ENCODE measurements around the gene UCHL5. TPM values are rescaled to one million over a fixed set of nuclear protein-coding genes. Genes with fewer than 3 reads are reported as not detected.

The UCHL5 gene
- total RNA-seq, 1 donor from 2014 or later = 26.0 TPM

DNA sequence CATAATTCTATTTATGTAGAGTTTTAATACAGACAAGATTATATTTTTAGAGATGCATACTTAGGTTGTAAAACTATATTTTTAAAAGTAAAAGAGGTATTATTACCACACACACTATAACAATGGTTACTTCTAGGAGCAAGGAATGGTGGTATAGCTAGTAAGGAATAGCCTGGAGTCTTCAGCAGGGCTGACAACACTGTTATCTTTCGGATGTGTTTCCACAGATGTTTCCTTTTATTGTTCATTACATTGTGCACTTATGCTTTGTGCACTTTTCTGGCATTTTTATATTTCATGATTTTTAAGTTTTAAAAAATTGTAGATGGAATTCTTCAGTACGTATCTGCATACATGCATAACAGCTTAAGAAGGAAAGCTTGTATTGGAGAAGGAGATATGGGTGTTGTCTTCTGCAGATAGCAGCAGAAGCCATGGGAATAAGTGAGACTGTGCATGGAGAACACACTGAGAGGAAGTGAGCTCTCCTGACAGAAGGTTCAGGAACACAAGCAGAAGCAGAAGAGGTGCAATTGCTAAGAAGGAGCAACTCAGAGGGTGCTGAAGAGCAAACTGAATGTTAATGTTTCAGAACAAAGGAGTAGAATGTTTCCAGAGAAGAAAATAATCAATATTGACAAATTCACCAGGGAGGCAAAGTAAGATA lies 91.8 kb downstream of the UCHL5 start:
- H3K4me3 ChIP-seq = no peak overlapping the region
- no peak for DNase-seq
- intact Hi-C loops (cut with DNase I) = no loop called here
- H3K27ac ChIP-seq = no peak overlapping the region
- no peaks in the 10 kb centered on the region for H3K9me3 ChIP-seq
- no peak for ATAC-seq
- H3K4me1 ChIP-seq = no peaks in the 10 kb centered on the region
- no peaks in the 10 kb centered on the region for H3K36me3 ChIP-seq
- H3K27me3 ChIP-seq (ENCODE audit: low read depth) = no peaks in the 10 kb centered on the region
- TF ChIP-seq CTCF (IDR thresholded peaks at IDR 0.05) = no peak

- no peaks in the 10 kb centered on the region for H3K4me1 ChIP-seq
- no peak for TF ChIP-seq CTCF (IDR thresholded peaks at IDR 0.05)
- no peak overlapping the region for H3K27ac ChIP-seq
- no peaks in the 10 kb centered on the region for H3K9me3 ChIP-seq
- DNase-seq = no peak
- no peaks in the 10 kb centered on the region for H3K27me3 ChIP-seq (ENCODE audit: low read depth)
- no peak overlapping the region for H3K4me3 ChIP-seq
- no peaks in the 10 kb centered on the region for H3K36me3 ChIP-seq
- intact Hi-C loops (cut with DNase I) = no loop called here
- no peak for ATAC-seq
Measured at GRCh38 chr1:192966073-192966472, 93.1 kb downstream of the UCHL5 start.

GRCh38 chr1:192962901-192963300 lies 96.3 kb downstream of the UCHL5 start:
- intact Hi-C loops (cut with DNase I) = no loop called here

More at GRCh38 chr1:192962901-192963300, 96.3 kb downstream of the UCHL5 start:
- no peaks in the 10 kb centered on the region for H3K36me3 ChIP-seq
- DNase-seq (no peak), ATAC-seq (no peak)
- no peaks in the 10 kb centered on the region for H3K9me3 ChIP-seq
- TF ChIP-seq CTCF (IDR thresholded peaks at IDR 0.05) = no peak
- no peak overlapping the region for H3K4me3 ChIP-seq
- no peaks in the 10 kb centered on the region for H3K4me1 ChIP-seq
- no peaks in the 10 kb centered on the region for H3K27me3 ChIP-seq (ENCODE audit: low read depth)
- H3K27ac ChIP-seq = no peak overlapping the region

Other genes with a start within 250 kb of the UCHL5 start
- 70.7 TPM for gene RO60, start 252 bp upstream of the UCHL5 start, total RNA-seq
- gene GLRX2, start 46.1 kb upstream of the UCHL5 start, total RNA-seq = 25.2 TPM
- 59.8 TPM for gene CDC73, start 62.7 kb upstream of the UCHL5 start, total RNA-seq
- 3.8 TPM for gene B3GALT2, start 127.3 kb upstream of the UCHL5 start, total RNA-seq

Measured in lower lobe of right lung (tissue), 2 donors.